Lung (tissue), 12 donors: ENCODE measurements around the gene FSTL5. TPM values are rescaled to one million over a fixed set of nuclear protein-coding genes. Genes with fewer than 3 reads are reported as not detected.
A peak's percentile ranks its signal among the peaks of the same experiment; 100 is the strongest.

Source experiments
- ATAC-seq: fragments of 200-7000 bp; cut with Tn5 transposase; one replicate; pipeline ENCODE4 v1.9.1; 2020; ENCODE audit warnings: moderate number of reproducible peaks; ENCODE audit not compliant: insufficient read depth, low FRiP score
- DNase-seq, 3 donors: peaks; one replicate each; pipeline ENCODE4 v3.0.0-alpha.2; 2013 to 2017
- H3K27ac ChIP-seq, 2 donors: one replicate each; pipeline ENCODE4 v1.5.1; 2013; ENCODE audit warnings: mild to moderate bottlenecking in 2 of 2, moderate library complexity in 2 of 2, control low read depth in 1 of 2, inconsistent platforms in 1 of 2, low read depth in 1 of 2, low read length in 1 of 2
- H3K27me3 ChIP-seq, 3 donors: one replicate each; pipeline ENCODE4 v1.5.1; 2013; ENCODE audit warnings: low read length in 2 of 3; ENCODE audit not compliant: control insufficient read depth in 3 of 3, insufficient read depth in 3 of 3
- H3K36me3 ChIP-seq, 4 donors: one replicate each; pipeline ENCODE4 v1.5.1; 2013; ENCODE audit warnings: low read length in 4 of 4, mild to moderate bottlenecking in 1 of 4, moderate library complexity in 1 of 4; ENCODE audit not compliant: control insufficient read depth in 4 of 4, insufficient read depth in 4 of 4
- H3K4me1 ChIP-seq, 5 donors: one replicate each; pipeline ENCODE4 v1.5.1; 2013; ENCODE audit warnings: low read length in 5 of 5, mild to moderate bottlenecking in 2 of 5, moderate library complexity in 1 of 5; ENCODE audit not compliant: control insufficient read depth in 5 of 5, insufficient read depth in 5 of 5
- H3K4me3 ChIP-seq: one replicate; pipeline ENCODE4 v1.5.1; 2013; ENCODE audit warnings: mild to moderate bottlenecking, control low read depth, moderate library complexity
- H3K9ac ChIP-seq, 2 donors: one replicate each; pipeline ENCODE4 v1.5.1; 2013; ENCODE audit warnings: low read length in 2 of 2, control low read depth in 1 of 2; ENCODE audit not compliant: insufficient read depth in 1 of 2
- H3K9me3 ChIP-seq, 4 donors: one replicate each; pipeline ENCODE4 v1.5.1; 2013; ENCODE audit warnings: low read length in 3 of 4, mild to moderate bottlenecking in 1 of 4, moderate library complexity in 1 of 4; ENCODE audit not compliant: control insufficient read depth in 4 of 4, insufficient read depth in 3 of 4
- WGBS, 2 donors: extraction: QIAGEN DNeasy Blood & Tissue Kit; methylation state at CpG; one replicate each; pipeline ENCODE4 v1.1.7; 2013; 5-methylcytosine and 5-hydroxymethylcytosine counted together
- polyA plus RNA-seq, 2 donors: library from polyadenylated mRNA; stranded (reverse); fragments of 200-250 nt; gene quantifications; one replicate each; pipeline ENCODE4 v1.2.1, GENCODE V29; 2013
- total RNA-seq, 2 donors: library from RNA; depleted of rRNA in 1 of 2; stranded (reverse); fragments of >200 nt in 1 of 2; gene quantifications; one replicate each; pipeline ENCODE4 v1.2.1, GENCODE V29; 2014 to 2021
- TF ChIP-seq, protein P1 (sequence below): IDR thresholded peaks from 2 replicates; pipeline ENCODE4 v1.5.1; 2012; ENCODE audit warnings: mild to moderate bottlenecking; ENCODE audit errors: control extremely low read depth, extremely low read depth
- donor health status: control.
- donor health status: control.
- donor health status: Bipolar disorder and iron deficiency.
- donor health status: healthy.
- donor health status: DM: yes; HTN: yes; CAD: no.

Gene FSTL5
- total and polyA plus RNA-seq, 4 donors: 0.23 TPM; not detected in 3

DNA sequence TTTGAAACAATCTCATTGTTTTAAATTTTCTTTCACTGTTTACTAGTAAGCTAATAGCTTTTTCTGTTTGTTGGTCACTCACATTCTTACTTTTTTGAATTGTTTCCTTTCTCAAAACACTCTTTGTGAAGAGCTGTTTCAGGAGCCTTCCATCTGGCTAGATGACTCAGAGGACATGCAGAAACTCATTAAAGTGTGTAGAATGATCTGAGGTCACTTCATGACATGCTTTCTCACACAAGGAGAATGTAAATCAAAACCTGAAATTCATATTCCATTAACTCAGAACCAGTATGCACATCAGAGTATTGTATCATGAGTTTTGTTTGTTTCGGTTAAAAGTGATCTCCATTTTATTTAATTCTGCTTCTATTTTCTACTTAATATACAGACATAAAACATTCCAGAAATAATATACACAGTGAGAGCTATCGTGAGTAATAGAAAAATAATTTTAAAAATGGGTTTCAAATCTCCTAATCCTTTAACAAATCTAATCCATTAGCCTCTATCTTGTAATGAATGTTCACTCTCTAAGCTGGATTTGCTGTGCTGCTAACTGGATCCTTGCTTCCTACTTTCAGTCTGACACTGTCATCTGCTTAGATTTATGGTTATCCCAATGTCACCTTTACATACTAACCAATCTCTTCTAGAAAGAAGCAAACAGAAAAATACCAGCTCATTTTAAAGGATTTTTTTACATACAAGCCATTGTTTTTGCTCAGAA is 449.6 kb downstream of the FSTL5 start:
- Histone ChIP-seq H3K4me3 (no peak overlapping the region), H3K9me3 (no peaks in the 10 kb centered on the region), H3K27ac (no peak overlapping the region), H3K4me1 (peaks cover 0 to 9% (median 0%) of the 10 kb centered on the region in 5 donors), H3K36me3 (no peaks in the 10 kb centered on the region), H3K27me3 (no peaks in the 10 kb centered on the region), H3K9ac (no peak overlapping the region)
- ATAC-seq (no peak), DNase-seq (peak in 2 of 3 donors; percentile 24 to 48)
- TF ChIP-seq, protein P1, sequence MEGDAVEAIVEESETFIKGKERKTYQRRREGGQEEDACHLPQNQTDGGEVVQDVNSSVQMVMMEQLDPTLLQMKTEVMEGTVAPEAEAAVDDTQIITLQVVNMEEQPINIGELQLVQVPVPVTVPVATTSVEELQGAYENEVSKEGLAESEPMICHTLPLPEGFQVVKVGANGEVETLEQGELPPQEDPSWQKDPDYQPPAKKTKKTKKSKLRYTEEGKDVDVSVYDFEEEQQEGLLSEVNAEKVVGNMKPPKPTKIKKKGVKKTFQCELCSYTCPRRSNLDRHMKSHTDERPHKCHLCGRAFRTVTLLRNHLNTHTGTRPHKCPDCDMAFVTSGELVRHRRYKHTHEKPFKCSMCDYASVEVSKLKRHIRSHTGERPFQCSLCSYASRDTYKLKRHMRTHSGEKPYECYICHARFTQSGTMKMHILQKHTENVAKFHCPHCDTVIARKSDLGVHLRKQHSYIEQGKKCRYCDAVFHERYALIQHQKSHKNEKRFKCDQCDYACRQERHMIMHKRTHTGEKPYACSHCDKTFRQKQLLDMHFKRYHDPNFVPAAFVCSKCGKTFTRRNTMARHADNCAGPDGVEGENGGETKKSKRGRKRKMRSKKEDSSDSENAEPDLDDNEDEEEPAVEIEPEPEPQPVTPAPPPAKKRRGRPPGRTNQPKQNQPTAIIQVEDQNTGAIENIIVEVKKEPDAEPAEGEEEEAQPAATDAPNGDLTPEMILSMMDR: no peak
- 65 to 73% methylated on average over 2 of the region's 2 CpGs for WGBS, 2 donors

DNA sequence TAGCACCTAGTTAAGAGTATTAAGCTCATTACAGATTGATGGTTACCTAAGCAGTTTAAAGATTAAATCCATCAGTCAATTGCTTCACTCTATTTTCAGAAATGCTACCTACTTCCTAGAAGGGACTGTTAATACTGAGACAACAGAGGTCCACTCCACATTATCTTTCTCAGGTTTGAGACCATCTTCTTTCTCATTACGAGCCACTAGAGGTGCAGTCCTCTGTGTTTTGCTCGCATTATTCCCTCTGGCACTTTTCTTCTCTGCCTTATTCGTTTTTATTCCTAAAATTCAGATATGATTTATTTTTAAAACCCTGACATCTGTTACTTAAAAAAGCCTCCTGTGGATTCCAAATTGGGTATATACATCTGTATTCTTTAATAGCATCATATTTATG is 459.1 kb downstream of the FSTL5 start:
- Histone ChIP-seq H3K27ac (no peak overlapping the region), H3K9me3 (no peaks in the 10 kb centered on the region), H3K27me3 (no peaks in the 10 kb centered on the region), H3K4me3 (no peak overlapping the region), H3K4me1 (no peaks in the 10 kb centered on the region), H3K9ac (no peak overlapping the region), H3K36me3 (no peaks in the 10 kb centered on the region)
- DNase-seq (no peak), ATAC-seq (no peak)
- TF ChIP-seq, protein P1: no peak
- WGBS, 2 donors: 36 to 44% methylated on average over 3 of the region's 3 CpGs

DNA sequence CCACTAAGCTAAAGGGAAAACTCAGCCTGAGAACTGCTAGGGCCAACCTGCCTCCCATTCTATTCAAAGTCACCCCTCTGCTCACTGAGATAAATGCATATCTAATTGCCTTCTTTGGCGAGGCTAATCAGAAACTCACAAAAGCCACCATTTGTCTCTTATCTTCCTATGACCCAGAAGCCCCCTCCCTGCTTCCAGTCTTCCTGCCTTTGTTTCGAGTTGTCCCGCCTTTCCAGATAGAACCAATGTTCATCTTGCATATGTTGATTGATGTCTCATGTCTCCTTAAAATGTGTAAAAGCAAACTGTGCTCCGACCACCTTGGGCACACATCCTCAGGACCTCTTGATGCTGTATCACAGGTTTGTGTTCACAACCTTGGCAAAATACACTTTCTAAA is 459.8 kb downstream of the FSTL5 start:
- WGBS, 2 donors: 60 to 74% methylated on average over 4 of the region's 4 CpGs
- H3K36me3 ChIP-seq: no peaks in the 10 kb centered on the region
- H3K4me1 ChIP-seq: no peaks in the 10 kb centered on the region
- DNase-seq (no peak), ATAC-seq (no peak)
- H3K27me3 ChIP-seq: no peaks in the 10 kb centered on the region
- no peak overlapping the region for H3K4me3 ChIP-seq
- TF ChIP-seq, protein P1: no peak
- no peaks in the 10 kb centered on the region for H3K9me3 ChIP-seq
- no peak overlapping the region for H3K9ac ChIP-seq
- no peak overlapping the region for H3K27ac ChIP-seq

DNA sequence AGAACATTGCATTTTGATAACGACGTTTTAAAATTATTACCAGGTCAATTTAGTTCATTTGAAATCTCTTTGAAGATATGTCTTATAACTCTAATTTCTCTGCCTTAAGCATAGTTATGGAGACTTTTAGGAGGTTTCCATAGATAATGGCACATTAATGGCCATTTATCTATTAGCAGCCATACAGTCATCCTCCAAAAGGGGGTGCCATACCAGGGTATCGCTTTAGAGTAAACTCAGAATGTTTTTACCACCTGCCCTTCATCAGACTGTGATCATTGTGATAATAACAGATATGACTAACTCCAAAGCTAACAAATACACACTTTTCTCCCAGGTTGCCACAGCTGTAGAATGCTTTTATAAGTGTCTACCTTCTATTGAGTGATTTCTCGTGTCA is 461.5 kb downstream of the FSTL5 start:
- Histone ChIP-seq H3K27ac (no peak overlapping the region), H3K9me3 (no peaks in the 10 kb centered on the region), H3K36me3 (no peaks in the 10 kb centered on the region), H3K4me1 (no peaks in the 10 kb centered on the region), H3K27me3 (no peaks in the 10 kb centered on the region), H3K9ac (no peak overlapping the region), H3K4me3 (no peak overlapping the region)
- DNase-seq: no peak
- TF ChIP-seq, protein P1: no peak
- no peak for ATAC-seq
- WGBS, 2 donors: 83 to 87% methylated on average over 4 of the region's 4 CpGs
